Activated T-cell treated with anti-CD3 and anti-CD28 coated beads for 1 hour (primary cell): ENCODE data around the gene TXNRD2.
"Not testable (repeated sequence)": the region's sequence is repeated elsewhere in the genome, so short reads cannot be mapped to it uniquely, and the experiment has no call there.

Source experiments
- DNase-seq: peaks from one replicate; pipeline ENCODE4 v3.0.0-alpha.2; 2020; ENCODE audit warnings: low read depth

TXNRD2 gene

DNA sequence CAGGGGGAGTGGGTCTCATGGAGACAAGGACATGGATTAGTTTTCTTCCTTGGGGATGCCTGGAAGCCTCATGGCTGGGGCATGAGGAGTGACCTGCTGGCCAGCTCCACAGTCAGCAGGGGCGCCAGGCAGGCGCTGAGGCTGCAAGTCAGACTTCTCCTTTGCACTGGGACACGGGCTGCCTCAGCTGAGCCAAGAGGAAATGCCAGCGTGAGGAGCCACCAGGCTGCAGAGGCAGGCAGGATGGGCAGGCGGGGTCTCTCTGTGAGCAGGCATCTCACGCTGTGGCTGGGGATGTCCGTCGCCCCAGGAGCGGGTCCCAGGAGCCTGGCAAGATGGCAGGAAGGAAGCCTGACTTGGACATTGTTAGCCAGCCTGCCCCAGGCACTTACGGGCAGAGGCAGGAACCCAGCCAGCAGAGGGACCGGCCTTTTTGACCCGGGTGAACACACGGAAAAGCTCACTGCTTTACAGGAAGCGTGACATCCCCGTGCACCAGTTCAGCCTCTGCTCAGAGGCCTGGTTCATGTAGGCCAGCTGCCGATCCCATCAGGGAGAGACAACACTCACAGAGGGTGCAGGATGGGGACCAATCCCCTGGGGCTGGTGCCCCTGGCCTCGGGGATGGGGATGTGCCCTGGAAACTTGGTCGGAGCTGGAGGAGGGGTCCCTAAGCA, 97.1 kb downstream of the TXNRD2 start:
- no peak for DNase-seq

DNA sequence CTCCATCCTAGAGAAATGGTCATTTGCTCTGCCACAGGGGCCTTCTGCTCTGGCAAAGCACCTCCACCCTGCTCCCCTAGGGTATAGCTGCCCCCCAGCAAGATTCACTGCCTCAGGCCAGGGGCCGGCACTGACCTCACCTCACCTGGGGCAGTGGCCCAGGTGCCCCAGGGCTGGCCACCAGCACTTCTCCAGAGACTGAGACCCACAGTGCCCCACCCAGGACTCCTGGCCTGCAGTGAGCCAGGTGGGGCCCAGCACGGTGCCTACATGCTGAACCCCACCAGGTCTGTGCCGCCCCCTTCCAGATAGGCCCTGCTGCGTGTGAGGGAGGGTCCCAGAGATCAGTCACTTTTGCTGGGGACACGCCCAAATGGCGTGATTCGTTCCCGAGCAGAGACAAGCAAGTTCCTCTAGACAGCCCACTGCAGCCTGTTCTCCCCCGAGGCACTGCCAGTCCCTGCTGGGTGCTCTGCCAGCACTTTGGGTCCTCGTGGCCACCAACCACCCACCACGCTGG, 97.7 kb downstream of the TXNRD2 start:
- DNase-seq, result no peak

DNA sequence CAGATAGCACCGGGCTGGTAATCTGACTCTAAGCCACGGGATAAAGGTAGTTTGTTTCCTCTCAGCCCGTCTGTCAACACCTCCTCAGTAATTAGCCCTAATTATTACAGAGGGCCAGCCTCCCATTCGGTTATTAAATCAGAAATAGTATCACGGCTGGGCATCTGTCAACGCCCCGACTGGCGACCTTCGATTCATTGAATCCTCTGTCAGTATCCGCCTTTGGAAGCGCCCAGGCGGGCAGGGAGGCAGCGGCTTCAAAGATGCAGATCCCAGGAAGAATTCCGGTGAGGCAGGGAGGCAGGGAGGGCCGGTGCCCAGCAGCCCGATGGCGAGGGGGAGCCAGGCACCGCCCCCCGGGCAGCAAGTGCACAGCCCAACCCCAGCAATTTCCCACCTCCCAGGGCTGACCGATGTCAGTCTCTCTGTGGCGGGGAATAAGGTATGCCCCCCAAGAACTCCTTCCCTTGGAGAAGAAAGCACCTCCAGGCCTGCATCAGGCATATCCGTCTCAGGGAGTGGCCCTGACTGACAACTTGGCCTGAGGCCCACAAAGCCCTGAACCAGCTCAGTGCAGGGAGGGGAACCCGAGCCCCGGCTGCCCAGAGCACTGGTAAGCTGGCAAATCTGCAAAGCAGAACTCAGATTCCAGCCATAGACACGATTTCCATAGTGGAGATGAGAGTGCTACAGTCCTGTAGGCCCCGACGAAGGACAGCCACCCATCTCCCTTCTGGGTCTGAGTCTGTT, 98.3 kb downstream of the TXNRD2 start:
- no peak for DNase-seq

DNA sequence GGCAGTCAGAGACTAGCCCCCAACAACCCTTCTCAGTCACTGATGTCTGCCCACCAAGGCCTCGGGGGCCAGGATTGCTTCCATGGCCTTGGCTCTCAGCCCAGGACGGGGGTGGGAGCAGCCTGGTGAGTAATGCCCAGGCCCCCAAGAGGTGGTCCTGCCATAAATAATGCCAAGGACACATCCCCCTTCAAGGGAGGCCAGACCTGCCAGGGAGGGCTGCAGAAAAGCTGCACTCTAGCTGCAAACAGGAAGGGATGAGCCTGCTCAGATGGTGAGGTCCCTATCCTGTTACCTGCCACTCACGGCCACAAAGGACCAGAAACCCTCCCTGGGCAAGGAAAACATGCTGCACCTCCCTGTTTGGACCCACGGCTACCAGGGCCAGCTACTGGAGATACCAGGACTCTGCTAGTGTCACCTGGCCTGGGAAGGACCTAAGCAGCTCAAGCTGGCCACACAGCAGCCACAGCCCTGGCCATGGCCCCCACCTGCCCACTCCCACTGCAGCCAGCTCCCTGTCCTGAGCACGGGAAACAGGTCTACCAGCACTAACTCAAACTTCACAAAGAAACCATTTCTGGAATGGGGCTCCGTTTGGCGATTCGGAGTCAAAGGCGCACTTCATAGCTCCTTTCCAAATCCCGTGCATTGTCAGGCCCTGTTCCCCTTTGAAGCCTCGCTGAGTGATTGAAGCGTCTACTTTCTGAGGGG, 99.1 kb downstream of the TXNRD2 start:
- no peak for DNase-seq

DNA sequence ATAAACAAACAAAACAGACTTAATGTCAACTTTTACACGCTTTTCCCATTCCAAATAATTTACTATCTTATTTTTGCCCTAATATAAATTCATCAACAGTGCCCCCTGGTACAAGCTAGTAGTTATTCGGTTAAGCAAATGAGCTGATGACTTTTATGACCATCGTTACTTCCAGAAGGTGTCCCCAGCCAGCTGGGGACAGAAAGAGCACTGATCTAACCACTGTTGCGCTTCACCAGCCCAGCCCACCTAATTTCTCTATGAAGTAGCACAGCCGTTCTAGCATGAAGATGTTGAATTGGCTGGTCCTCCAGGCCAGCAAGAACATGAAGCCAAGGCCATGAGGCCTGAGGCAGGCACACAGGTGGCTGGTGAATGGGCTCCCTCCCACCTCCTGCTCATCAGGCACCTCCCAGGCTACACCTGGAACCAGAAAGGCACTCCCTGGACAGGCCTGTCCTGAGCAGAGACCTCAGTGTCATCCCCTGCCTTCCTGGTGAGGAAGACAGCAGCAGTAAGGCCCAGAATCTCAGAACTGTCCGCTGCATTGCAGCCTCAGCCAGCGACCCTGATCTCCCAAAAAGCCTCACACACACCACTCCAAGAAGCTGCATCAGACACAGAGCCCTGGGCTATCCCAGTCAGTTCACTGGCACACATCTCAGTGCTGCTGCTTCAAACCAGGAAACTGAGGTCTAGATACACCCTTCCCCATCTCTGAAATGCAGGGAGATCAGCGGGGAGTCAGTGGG, 99.8 kb downstream of the TXNRD2 start:
- DNase-seq, result no peak

DNA sequence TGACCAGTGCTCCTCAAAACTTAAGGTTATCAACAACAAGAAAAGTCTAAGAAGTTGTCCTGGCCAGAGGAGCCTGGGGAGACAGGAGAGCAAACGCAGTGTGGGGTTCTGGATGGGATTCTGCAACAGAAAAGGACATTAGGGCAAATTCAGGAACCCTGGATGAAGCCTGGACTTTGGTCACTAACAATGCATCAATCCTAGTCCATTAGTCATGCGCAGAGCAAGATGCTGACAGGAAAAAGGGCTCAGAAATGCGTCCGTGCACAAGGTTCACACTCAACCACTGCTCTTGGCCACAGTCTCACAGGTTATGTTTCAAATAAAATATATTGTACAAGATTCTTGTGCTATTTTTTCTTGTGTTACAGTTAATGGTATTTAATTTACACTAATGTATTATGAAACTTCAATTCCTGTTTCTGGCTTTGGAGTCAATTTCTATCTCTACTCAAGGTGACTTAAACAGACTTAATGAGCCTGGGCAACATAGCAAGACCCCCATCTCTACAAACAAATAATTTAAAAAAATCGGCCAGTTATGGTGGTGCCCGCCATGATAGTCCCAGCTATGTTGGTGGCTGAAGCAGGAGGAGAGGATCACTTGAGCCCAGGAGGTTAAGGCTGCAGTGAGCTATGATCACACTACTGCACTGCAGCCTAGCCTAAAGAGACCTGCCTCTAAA, 100.5 kb downstream of the TXNRD2 start:
- DNase-seq, result no peak

DNA sequence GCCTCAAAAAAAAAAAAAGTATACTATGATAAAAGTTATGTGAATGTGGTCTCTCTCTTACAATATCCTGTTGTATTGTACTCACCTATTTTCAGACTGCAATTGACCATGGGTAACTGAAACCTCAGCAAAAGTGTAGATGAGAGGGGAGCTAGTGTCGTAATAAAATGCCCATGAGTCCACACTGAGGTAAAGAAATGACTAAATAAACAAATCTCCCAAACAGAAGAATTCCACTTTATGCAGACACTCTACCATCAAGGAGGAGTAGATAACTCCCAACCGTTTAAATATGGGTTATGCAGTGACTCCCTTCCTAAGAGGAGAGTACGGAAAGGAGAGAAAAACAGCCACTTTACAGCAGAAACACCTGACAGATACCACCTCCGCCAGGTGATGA, 101.6 kb downstream of the TXNRD2 start:
- DNase-seq, result no peak

DNA sequence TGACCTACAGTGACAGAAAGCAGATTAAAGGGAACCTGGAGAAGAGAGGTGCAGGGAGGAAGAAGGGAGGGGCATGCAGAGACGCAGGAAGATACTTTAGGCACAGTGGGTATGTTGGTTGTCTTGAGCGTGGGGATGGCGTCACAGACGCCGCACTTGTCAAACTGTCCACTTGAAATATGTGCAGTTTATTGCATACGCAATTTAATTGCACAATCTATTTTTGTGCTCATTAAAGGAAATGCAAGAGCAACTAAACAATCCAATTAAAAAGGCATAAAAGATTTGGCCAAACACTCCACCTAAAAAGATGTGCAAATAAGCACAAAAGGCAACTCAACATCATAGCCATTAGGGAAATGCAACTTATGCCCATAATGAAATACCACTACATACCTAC, 103.7 kb downstream of the TXNRD2 start:
- no peak for DNase-seq

DNA sequence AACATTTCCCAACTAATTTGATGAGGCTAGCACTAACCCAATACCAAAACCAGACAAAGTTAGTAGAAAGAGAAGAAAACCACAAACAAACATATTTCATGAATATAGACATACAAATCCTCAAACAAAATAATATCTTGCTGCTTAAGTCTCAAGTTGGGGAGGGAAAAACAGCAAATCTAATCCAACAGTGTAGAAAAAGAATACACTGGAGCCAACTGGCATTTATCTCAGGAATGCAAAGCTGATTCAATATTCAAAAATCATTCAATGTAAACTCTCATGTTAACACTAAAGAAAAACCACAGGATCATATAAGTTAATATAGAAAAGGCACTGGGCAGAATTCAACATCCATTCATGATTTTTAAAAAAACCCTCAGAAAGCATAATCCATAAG, 105.1 kb downstream of the TXNRD2 start:
- no peak for DNase-seq

DNA sequence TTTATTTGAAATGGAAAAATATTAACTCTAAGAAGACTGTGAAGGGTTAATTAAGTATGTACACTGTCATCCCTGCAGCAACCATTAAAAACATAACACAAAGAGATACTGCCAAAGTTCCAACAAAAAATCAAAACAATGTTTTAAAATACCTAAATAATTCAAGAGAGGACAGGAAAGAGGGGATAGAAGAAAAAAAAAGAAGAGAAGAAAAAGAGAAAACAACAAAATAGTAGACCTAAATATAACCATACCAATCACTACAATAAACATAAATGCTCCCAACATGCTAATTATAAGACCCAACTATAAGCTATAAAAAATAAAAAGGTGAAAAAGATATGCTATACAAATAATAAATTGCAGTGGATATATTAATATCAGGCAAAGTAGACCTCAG, 107.0 kb downstream of the TXNRD2 start:
- DNase-seq, result no peak

DNA sequence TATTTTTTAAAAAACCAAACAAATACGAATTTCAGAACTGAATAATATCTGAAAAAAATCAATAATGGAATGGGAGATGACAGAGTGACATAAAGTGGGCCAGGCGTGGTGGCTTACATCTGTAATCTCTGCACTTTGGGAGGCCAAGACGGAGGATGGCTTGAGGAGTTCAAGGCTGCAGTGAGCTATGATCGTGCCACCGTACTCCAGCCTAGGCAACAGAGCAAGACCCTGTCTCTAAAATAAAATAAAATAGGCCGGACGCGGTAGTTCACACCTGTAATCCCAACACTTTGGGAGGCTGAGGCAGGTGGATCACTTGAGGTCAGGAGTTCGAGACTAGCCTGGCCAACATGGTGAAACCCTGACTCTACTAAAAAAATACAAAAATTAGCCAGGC, 108.3 kb downstream of the TXNRD2 start:
- DNase-seq, result not testable (repeated sequence)

DNA sequence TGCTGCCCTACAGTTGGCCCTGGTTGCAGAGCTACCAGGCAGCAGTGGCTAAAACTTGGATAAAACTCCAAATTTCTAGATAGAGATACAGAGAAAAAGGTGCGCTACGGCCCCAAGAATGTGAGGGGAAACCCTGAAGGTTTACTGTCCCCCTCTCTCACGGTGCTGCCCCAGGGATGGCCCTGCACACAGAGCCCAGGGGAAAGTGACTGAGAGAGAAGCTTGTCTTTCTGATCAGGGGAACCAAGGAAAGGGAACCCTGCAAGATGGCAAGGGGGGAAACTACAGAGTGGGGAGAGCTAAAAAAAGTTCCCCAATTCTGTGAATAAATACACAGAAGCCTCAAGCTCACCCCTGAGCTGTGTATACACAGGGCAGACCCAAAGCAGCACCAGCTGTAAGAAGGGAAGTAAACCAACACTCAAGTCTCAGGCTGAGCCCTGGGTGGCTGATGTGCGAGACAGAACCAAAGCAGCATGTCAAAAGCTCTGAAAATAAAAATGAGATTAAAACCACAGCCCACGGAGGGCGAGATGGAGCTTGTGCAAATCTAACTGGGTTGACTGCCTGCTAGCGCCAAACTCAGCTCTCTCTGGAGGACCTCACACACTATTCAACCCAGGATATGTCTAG, 109.0 kb downstream of the TXNRD2 start:
- no peak for DNase-seq

DNA sequence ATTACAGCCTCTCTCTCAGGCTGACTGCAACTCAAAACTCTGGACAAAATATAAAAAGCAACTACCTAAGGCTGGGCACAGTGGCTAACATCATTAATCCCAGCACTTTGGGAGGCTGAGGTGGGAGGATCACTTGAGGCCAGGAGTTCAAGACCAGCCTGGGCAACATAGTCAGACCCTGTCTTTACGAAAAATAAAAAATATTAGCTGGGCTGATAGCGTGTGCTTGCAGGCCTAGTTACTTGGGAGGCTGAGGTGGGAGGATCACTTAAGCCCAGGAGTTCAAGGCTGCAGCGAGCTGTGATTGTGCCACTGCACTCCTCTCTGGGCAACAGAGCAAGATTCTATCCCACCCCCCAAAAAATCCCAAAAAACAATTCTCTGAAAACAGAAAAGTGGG, 109.6 kb downstream of the TXNRD2 start:
- not testable (repeated sequence) for DNase-seq

DNA sequence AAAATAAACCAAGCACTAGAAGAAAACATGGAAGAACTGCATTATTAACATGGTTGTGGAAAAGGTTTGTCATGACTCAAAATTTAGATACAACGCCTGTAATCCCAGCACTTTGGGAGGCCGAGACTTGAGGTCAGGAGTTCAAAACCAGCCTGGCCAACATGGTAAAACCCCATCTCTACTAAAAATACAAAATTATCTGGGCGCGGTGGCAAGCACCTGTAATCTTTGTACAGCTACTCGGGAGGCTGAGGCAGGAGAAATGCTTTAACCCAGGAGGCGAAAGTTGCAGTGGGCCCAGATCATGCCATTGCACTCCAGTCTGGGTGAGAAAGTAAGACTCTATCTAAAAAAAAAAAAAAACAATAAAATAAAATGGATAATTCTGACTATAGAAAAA, 110.6 kb downstream of the TXNRD2 start:
- no peak for DNase-seq

DNA sequence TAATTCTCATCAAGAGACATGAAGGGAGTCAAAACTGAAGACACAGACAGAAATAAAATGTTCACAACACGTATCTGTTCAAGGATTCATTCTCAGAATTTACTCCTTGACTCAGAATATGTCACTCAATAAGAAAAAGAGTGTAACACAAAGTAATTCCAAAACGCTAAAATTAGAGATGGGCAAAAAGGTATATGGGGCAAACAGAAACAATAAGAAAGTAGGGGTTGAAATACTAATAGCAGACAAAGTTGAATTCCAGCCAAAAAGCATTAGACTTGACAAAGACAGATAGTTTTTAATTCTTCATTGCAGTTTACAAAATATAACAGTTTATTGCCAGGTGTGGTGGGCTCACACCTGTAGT, 113.6 kb downstream of the TXNRD2 start:
- no peak for DNase-seq

DNA sequence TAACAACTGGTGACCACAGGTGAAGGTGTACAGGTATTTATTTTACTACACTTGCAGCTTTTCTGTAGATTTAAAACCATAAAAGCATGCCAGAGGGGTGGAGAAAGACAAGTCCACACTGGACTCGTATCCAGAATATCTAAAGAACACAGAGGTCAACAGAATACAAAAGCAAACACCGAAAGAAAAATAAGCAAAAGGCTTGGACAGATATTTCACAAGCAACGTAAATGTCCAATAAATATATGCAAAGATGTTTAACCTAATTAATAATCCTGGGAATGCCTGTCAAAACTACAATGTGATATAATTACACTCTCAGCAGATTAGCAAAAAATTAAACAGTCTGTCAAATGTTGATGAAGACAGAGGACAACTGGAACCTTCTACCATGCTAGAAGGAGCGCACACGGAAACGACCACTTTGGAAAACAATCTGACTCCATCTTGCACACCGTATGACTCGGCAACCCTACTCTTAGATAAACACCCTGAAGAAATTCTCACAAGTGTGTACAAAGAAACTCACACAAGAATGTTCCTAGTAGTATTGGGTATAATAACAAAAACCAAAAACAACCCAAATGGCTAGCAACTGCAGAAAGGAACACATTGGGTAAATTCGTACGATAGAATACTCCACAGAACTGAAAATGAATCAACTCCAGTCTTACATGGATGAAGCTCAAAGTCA, 114.1 kb downstream of the TXNRD2 start:
- no peak for DNase-seq

DNA sequence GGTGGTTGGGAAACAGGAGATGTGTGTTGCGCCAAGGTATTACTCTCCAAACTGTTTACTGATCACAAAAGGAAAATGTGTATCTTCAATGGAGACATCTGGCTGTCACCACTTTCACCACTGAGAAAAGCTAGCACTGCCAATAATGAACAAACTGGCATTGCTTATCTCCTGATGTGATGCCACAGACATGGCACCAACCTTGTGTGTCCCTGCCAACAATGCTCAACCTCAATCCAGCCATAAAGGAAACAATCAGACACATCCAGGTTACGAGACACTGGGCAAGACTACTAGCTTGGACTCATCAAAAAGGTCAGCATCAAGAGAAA, 115.0 kb downstream of the TXNRD2 start:
- DNase-seq, result no peak

DNA sequence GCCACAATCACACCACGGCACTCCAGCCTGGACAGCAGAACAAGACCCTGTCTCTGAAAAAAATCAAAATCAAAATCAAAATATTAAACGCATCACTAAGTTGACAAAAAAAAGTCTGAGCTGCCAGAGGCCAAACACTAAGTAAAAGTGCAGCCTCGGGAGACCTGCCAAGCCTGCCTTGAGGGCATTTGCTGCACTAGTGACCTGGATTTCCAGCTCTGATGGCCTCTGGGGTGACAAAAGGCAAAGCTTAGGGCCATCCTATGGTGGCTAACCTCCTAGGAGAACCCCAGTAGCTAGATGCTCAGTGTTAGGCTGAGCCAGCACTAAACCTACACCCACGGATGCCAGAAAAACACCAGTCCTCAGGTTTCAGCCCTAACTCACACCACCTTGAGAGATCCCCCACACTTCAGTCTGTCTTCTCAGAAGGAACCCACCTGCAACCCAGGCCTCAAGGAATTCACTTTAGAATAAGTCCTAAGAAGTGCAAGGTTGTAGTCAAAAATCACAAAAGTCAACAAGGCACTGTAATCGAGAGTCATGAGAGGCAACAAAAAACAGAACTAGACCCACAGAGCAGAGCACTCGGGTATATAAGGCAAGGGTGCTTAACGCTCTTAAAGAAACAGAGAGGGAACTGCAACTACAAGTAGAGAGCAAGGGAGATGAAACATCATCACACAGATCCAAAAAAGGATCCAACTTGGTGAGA, 115.6 kb downstream of the TXNRD2 start:
- DNase-seq, result no peak
